ENCODE measurements around the gene F2RL2.
"Not testable (repeated sequence)": the region's sequence is repeated elsewhere in the genome, so short reads cannot be mapped to it uniquely, and the experiment has no call there.

The F2RL2 gene

DNA sequence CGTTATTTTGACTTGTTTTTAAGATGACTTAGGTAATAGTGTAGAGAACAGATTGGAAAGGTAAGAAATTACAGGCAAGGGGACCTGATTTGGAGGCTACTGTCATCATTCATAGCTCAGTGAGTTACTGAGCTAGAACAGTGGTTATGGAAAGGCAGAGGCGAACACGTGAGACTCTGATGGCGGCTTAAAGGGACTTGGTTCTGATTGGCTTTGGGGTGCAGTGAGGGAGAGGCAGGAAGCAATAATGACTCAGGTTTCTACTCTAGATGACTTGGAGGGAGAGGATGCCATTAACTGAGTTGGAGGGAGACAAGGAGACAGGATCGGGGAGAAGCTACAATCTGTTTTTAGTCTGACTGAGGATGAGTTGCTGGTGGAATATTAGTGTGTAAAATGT is 3.0 kb downstream of the F2RL2 start:
- DNase-seq (ENCODE audit: low read depth): no peak

DNA sequence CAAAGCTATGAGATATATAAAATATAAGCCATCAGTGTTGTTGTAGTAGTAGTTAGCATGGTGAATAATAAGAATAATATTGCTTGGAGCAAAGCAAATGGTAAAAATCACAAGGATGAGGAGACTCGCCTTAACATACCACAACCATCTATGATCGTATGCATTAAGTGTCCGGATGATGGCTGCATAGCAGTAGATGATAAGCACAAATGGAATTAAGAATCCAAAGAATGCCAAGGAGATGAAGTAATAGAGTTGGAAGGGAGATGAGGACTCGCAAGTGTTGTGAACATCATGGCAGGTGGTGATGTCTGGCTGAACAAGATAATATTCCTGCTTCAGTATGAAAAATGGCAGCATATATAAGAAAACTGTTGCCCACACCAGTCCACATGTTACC is 5.5 kb downstream of the F2RL2 start:
- DNase-seq (ENCODE audit: low read depth): peak; percentile 73

DNA sequence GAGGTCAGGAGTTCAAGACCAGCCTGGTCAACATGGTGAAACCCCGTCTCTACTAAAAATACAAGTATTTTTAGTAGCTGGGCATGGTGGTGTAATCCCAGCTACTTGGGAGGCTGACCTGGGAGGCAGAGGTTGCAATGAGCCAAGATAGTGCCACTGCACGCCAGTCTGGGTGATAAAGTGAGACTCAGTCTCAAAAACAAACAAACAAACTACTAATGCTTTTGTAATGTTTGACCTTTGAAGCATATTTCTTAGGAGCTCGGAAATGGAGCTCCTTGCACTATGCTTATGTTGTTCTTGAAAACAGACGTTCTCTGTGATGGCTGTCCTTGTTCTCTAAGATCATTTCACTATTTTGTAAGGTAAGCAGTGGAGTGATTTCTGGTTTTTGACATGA is 6.0 kb downstream of the F2RL2 start:
- DNase-seq (ENCODE audit: low read depth): no peak

DNA sequence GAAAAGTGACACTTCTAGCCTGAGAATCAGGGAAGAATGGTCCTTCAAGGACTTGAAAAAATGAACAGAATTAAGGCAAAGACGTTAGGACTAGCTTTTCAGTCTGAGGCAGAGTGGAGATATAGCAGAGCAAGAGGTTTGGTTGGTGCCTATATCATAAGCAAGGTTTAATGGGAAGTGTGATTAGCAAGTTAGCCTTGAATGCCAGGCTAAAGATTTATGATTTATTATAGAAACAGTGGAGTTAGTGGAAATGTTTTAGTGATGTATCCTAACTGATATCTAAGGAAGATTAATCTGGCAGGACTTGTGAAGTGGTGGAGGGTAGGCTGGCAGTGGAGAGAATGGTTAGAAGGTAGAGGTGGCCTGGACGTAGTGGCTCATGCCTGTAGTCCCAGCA is 7.0 kb downstream of the F2RL2 start:
- no peak for DNase-seq (ENCODE audit: low read depth)

DNA sequence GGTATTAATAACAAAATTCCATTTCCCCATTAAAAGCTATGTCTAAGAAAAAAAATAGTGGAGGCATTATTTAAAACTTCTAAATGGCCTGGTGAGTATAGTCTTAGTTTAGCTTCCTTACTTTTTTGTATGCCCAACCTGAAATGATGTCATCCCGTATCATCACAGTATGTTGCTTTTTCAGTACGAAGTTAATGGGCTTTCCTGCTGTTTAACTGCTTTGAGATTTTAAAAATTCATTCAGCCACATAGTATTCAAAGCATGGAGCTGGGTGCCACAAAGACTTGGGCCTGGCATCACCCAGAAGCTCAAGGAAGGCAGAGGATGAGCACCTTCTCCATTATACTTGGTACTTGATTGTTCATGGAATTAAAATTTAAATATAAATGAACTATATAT is 7.4 kb downstream of the F2RL2 start:
- no peak for DNase-seq (ENCODE audit: low read depth)

DNA sequence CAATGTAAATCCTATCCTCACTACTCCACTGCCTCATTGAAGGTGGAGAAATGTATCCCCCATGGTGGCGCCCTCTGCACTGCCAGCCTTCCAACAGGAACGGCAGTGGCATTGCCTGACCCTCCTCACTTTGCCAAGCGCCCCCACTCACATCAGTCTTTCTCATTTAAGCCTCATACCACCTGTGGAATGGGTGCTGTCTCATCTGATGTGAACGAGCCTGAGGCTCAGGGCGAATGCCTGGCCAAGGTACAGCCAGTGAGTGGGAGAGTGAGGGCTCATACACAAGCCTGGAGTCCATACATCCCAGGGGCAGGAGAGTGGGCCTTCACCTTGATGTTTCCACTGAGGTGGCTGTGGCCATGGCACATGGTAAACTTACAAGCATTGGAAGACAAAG is 10.3 kb downstream of the F2RL2 start:
- no peak for DNase-seq (ENCODE audit: low read depth)

DNA sequence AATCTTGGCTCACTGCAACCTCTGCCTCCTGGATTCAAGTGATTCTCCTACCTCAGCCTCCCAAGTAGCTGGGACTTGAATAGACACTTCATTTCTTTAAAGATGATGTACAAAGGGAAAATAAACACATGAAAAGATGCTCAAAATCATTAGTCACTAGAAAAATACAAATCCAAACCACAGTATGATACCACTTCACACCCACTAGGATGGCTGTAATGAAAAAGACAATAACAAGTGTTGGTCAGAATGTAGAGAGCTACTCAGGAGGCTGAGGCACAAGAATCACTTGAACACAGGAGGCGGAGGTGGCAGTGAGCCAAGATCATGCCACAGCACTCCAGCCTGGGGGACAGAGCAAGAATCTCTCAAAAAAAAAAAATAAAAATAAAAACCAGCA is 13.0 kb downstream of the F2RL2 start:
- DNase-seq (ENCODE audit: low read depth): no peak

DNA sequence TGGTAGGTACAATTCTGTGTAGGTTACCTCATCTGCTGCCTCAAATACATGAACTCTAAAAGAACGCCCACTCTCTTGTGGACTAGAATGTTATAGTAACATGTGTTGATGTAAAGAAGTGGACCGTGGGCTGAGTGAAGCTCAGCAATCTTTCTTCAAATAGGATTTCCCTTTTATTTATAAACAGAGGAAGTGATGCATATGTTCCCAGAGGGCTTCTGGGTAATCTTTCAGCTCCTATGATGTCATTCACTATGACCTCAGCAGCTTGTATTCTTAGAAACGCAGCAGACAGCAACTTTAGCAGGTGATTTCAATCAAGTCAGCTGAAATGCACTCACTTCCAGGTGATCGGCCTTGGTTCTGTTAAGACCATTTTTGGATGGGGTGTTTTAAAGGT is 14.4 kb downstream of the F2RL2 start:
- DNase-seq (ENCODE audit: low read depth): no peak

DNA sequence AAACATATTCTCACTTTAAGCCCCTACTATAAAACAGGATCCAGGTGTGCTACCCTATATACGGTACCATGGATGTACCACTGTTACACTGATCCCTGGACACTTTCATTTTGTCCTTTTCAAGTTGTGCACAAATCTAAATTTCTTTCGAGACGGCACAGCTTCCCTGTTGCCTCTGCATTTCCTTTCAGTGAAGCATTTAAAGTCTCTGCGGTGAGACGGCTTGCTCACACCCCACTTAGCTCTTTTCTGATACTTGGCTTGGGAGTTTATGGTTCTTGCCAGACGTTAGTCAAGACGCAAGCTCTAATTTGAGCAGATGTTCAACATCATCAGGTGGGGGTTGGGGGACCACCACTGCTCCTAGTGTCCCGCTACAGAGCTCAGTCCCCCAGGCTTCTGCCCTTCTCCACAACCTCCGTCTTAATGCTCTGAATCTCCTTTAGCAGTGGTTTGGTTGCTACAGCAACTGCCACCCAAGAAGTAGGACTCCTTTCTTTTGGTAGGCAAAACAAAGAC is 15.8 kb downstream of the F2RL2 start:
- DNase-seq (ENCODE audit: low read depth): no peak

DNA sequence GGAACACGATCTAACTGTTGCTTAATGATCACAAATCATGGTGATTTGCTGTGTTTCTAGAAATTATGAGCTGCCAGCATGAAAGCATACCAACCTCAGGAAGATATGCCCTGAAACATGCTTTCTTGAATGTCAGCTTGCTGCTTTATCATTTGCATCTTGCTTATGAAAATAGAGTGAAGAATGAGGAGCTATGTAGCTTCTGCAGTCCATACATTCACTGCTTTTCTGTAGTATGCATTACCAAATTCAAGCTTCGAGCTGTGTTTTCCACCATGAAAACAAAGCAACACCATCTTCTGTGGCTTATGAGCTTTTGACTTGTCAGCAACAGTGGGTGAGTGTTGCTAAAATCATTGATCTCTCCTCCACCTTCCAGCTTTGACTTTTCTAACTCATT is 16.5 kb downstream of the F2RL2 start:
- no peak for DNase-seq (ENCODE audit: low read depth)

DNA sequence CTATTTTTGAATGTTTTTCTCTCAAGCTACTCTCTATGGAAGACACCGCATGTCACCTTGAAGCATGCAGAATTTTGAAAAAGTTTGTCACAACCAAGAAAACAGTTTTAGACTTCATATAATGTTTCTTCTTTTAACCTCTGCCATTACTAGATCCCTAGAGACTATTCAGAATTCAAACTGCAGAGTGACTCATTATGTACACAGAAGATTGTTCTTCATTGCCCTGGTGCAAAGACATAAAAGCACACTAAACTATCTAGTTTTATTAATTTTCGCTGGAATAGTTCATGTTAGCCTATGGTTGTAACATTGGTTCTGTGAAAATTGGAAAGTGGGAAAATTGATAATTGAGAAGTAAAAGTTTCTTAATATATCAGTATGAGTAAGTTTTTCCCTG is 18.4 kb downstream of the F2RL2 start:
- no peak for DNase-seq (ENCODE audit: low read depth)

DNA sequence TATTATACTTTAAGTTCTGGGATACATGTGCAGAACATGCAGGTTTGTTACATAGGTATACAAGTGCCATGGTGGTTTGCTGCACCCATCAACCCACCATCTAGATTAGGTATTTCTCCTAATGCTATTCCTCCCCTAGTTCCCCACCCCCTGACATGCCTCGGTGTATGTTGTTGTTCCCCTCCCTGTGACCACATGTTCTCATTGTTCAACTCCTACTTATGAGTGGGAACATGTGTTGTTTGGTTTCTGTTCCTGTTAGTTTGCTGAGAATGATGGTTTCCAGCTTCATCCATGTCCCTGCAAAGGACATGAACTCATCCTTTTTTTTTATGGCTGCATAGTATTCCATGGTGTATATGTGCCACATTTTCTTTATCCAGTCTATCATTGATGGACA is 19.2 kb downstream of the F2RL2 start:
- DNase-seq (ENCODE audit: low read depth): not testable (repeated sequence)

DNA sequence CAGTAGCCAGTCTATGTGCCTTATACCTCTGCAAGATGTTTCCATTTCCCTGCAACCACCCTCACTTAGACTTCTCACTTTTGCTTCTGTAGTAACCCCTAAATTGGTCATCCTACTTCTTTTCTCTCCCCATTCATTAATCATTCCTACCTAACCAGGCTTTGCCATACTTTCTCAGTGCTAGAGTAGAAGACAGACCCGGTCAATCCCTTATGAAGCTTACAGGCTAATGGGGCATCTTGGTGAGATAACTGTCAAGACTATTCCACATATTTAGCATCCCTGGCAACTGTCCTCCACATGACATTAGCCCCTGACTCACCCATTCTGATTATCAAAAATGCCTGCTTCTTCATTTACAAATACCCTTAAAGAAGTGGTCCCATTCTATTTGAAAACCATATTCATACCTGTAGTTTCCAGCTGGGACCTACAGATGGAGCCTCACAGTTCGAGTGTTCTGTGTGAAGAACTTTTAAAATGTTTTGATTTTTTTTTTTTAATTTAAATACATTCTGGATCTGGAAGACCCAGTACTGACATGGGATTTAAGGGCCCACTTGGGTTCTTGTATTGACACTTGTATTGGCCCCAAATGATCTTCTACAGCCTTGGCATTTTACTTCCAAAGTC is 21.0 kb downstream of the F2RL2 start:
- DNase-seq (ENCODE audit: low read depth): no peak

DNA sequence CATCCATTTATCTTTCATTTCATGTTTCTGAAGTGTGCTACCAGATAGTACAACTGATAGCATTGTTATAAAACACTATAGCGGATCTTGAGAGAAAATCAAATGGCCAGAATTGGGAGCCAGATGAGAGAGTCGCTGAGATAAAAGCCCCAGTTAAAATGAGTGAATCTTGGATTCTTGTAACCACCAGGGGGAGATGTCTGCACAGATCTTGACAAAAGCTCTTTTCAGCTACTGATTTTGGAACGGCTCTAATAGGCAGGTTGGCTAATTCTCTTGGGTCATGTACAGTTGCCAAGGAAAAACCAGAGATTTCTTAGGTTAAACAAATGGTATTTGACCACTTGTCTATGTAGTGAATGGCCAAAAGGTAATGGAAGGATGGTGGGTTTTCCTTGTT is 21.7 kb downstream of the F2RL2 start:
- DNase-seq (ENCODE audit: low read depth): no peak

DNA sequence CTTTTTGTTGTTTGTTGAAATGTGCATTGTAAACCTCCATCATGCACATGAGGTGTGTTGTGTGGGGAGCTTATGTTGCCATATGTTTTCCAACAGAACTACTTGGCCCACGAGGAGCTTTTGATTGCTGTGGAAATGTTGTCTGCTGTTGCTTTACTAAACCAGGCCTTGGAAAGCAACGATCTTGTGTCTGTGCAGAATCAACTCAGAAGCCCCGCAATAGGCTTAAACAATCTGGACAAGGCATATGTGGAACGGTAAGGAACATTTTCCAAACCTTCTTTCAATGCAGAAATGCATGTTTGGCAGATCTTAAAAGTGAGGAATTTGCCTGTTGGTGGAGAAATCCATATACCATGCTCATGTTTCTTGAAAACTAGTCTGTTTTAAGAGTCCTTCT is 22.5 kb downstream of the F2RL2 start:
- DNase-seq (ENCODE audit: low read depth): no peak

DNA sequence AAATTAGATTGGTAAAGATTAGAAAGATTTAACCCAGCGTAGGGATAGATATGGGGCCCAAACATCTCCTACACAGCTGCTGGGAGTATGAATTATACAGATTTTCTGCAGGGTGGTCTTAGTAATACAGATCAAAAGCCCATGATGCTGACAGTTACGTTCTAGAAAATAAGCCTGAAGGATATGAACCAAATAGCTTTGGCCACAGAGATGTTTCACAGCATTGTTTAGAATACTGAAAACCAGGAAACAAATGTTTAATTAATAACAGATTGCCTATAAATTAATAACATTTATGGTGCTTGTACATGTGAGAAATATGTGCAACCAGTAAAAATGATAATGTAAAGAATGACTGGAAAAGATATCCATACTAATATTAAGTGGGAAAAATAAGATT is 24.7 kb downstream of the F2RL2 start:
- no peak for DNase-seq (ENCODE audit: low read depth)

DNA sequence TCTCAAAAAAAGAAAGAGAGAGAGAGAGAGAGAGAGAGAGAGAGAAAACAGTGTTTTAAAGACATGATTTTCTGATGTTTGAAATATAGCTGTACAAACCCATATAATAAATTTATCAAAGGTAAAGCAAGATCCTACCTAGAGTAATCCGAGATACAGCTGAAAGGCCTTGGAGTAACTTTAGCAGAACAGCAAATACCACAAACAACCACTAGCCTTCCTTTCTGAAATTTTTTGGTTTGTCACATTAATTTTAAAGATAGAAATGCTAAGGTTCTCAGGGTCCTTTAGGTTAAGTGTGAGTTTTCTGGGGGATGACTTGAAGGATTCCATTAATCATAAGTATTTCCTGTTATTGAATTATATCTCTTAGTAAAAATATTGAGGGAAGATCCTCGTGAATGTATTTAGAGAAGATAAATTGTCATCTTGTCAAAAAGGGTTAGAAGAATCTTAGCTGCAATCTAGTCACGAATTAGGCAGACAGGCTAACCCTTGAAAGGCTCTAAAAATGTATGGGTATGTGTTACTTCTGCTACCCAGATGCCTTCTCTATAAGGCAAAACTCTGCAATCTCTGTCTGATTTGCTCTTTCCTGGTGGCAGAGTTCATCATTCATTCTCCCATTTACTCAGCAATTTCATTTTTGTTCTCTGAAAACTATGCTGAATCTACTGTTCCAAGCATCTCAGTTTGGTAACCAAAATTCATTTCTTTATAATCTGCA is 27.3 kb downstream of the F2RL2 start:
- DNase-seq (ENCODE audit: low read depth): no peak

DNA sequence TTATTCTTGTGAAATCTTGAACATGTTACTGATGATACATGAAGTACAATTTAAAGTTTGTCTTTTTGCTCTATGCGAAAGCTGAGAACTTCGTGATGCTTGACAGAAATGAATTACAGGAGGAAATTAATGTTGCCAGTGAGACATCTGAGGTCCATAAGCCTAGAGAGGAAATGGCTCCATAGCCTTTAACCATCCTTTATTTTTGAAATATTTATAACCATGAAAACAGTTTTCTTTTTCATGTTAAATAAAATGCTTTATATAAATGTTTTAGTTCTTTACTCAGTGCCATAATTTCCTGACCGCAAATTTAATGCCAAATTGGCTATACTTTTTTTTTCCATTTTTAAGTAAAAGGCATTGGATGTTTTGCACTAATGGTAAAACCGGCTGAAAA is 29.1 kb downstream of the F2RL2 start:
- DNase-seq (ENCODE audit: low read depth): no peak

DNA sequence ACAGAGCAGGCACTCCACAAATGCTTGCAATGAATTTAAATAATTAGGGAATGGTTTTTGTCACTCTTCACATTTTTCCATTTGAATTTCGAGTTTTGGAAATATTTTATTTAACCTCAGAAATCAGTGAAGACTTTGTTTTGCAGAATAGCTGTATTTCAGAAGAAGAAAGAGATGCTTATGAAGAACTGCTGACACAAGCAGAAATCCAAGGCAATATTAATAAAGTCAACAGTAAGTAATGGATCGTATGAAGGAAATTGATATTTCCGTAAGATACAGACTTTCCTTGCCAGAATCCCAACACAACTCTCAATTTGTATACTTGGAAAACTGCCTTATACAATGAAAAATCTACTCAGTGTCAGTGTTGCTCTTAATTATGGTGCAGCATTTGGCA is 30.5 kb downstream of the F2RL2 start:
- DNase-seq (ENCODE audit: low read depth): no peak

DNA sequence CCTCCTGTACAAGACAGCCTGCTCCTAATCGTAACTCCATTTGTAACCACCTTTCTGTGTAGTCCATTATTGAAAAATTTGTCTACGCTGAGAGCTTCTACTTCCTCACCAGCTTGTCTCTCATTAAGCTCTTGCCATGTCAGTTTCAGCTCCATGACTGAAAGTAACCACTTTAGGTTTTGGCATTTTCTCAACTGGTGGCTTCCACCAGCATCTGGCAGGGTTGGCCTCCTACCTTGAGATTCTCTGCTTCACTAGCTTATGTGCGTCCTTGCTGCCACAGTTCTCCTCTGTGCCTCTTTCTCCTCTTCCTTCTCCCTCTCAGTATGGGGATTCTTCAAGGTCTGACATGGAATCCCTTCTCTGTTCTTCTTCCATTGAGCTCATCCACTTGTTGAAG is 31.8 kb downstream of the F2RL2 start:
- DNase-seq (ENCODE audit: low read depth): no peak

DNA sequence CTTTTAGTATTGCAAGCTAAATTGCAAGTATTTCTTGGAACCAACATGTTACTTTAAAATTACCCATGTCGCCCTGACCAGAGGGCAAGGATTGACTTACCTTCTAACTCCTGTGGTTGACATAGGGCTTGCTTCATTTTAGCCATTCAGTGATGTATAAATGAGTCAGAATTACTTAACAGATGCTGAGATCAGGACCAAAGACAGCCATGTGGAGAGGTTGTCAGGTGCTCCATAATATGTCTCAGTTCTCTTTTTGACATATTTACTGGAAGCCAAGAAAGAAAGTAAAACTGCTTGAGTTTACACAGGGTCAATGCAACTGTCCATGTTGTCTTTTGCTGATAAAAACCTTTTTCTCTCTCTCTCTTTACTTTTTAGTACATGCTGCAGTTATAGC is 33.2 kb downstream of the F2RL2 start:
- no peak for DNase-seq (ENCODE audit: low read depth)

DNA sequence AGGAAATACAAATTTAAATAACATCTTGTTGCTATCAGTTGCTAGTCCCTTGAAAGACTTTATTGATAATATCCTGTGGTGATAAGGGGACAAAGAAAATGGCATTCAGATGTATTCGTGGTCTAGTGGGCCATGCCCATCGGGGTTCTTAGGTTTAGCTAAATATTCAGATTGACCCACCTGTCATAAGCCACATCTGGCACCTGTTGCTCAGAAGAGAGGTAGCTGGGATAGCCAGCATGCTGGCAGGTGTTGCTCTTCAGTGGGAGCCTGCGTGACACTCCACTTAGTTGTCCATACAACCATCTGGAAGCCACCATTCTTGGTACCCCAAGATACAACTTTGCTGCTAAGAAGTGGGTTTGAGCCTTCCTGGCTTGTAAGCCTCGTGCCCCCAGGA is 36.7 kb downstream of the F2RL2 start:
- no peak for DNase-seq (ENCODE audit: low read depth)

DNA sequence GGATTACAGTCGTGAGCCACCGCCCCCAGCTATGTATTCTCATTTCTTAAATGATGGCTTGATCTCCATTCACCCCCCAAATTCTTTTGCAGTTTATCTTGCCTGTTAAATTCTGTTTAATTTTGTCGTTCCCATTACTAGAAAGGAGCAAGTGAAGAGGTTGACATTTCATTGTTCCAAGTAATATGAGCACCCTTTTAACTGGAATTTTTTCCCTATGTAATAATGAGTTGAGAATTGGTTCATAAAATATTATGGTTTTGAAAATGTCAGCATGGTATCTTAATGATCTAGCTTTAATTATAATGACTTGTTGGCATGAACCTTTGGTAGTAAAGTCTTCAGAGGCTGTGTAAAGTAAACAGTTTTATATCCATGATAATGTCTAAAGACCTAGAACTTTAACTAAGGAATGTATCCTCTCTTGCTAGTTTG is 37.4 kb downstream of the F2RL2 start:
- DNase-seq (ENCODE audit: low read depth): no peak

All from HS-5 (cell line).